Activated effector memory CD4-positive, alpha-beta T cell treated with Interleukin-2 at 50 U/mL for 16 hours (primary cell): ENCODE data around the gene NINJ1.
A peak's percentile ranks its signal among the peaks of the same experiment; 100 is the strongest.
"Not testable (repeated sequence)": the region's sequence is repeated elsewhere in the genome, so short reads cannot be mapped to it uniquely, and the experiment has no call there.

Source experiments
- DNase-seq: peaks from one replicate; pipeline ENCODE4 v3.0.0-alpha.2; 2020

Gene NINJ1

DNA sequence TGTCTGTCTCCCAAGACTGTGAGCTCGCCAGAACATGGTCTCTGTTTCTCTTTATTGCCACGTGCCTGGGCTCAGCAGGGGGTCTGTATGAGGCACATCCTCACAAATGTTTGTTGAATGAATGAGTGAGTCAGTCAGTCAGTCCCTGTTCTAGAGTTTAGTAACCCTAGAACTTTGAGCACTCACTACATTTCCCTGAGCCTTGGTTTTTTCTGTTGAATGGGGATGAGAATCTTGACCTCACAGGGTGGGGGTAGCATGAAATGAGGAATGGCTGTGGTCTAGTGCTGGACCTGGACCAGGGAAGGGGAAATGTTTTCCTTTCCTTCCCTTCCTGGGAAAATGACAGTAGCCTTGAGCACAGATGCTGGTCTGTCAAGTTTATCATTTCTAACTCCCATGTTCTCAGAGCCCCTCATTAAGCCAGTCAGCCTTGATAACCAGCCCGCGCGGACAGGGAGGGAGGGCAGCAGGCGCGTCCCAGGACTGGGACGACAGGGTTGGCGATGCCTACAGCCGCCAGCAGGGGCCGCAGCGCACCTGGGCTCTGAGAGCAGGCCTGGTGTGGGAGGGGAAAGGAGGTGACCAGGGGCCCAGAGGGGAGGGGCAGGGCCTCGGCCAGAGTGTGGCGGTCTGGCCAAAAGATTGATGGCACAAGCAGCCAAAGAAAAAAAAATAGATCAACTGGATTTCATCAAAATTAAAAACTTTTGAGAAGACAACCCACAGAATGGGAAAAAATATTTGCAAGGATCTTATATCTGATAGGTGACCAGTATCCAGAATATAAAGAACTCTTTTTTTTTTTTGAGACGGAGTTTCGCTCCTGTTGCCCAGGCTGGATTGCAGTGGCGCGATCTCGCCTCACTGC lies 25.8 kb upstream of the NINJ1 start:
- peak; percentile 45 for DNase-seq

- DNase-seq = peak; percentile 9
These were observed 22.5 kb upstream of the NINJ1 start for GRCh38 chr9:93156475-93157008.

GRCh38 chr9:93155716-93156474 lies 21.8 kb upstream of the NINJ1 start:
- no peak for DNase-seq

GRCh38 chr9:93154293-93154903 lies 20.3 kb upstream of the NINJ1 start:
- no peak for DNase-seq

DNA sequence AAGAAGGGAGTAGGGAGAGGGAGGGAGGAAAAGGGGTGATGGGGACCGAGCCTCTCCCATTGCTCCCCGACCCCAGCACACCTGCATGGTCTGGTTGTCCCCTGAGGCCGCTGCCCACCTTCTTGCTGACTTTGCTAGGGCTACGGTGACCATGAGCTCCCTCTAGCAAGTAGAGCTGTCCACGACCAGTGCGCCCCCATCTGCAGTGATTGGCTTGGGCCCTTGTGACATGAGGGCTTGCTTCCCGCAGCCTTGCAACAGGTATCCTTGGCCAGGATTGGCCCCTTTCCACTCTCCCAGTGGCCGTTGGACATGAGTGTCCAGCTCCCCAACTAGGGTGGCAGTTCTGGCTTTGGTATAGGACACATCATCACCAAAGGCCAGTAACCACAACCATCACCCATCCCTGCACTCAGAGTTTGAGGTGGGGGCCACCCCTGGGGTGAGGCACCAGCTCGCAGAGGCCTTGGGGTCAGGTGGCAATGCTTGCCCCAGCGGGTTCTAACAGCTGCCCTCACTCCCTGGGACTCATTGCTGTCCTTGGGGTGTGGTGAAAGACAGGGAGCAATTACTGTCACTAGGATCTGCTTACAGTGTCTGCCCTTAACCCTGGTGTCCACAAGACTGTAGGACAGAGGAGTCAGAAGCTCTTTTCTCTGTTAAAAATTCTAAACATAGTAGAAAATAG lies 17.2 kb upstream of the NINJ1 start:
- no peak for DNase-seq

DNA sequence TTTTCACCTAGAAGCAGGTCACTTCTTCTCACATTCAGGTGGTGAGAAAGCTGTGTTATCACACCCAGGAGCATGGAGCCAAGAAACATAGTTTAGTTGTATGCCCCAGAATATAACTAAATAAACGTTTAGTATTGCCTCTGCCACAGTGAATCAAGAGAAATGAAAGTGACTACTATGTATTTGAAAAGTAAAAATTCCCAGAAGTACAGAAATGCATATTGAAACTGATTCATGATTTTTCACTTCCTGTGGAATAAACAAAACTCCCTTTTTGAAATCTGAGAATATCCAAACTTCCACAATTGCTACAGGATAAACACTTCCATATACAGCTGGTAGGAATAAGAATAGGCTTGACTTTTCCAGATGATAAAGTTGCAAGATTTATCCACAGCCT lies 15.3 kb upstream of the NINJ1 start:
- no peak for DNase-seq

GRCh38 chr9:93148721-93149120 lies 14.7 kb upstream of the NINJ1 start:
- DNase-seq = no peak

DNA sequence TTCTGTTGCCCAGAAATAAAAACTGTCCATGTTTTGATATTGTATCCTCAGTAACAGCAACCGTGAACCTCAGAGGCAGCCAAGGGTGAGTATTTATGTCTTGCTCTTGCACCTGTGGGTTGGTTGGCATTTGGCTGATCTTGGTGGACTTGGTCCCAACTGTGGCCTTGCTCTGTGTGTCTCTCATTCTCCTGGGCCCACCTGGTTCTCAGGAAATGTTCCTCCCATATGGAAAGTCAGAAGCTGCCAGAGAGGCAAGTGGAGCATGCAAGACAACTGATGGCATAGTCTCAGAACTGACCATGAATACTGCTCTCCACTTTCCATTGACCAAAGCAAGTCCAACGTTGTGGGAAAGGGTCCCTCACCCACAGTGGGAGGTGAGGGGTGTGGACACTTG lies 13.6 kb upstream of the NINJ1 start:
- DNase-seq = no peak

- DNase-seq = not testable (repeated sequence)
These were observed 12.6 kb upstream of the NINJ1 start for GRCh38 chr9:93146696-93147095.

DNA sequence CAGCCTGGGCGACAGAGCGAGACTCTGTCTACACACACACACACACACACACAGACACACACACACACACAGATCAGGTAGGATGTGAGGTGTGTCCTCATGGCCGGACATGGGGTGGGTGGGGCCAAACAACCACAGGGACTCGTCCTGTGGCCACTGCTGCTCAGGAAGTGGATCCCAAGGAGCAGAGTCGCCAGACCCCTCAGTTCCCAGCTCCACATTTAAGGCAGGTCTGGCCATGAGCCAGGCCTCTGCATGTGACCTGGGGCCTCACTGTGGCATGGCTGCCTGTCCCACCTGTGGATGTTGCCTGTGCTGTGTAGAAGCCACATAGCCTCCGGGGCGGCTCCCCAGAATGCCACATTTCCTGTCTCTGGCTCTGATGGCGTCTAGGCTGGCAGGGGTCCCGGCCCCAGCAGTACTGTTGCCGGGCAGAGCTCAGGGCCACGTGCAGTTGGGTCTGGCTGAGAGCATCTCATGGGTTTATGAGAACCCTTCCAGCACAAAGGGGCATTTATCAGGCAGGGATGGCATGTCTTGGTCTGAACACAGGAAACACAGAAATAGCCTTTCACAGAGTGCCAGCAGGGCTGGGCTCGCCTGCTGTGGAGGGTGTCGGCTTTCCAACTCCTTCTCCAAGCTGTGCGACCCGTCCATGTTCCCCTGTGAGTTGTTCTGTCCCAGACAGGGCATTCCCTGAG lies 9.9 kb upstream of the NINJ1 start:
- peak; percentile 71 for DNase-seq

DNA sequence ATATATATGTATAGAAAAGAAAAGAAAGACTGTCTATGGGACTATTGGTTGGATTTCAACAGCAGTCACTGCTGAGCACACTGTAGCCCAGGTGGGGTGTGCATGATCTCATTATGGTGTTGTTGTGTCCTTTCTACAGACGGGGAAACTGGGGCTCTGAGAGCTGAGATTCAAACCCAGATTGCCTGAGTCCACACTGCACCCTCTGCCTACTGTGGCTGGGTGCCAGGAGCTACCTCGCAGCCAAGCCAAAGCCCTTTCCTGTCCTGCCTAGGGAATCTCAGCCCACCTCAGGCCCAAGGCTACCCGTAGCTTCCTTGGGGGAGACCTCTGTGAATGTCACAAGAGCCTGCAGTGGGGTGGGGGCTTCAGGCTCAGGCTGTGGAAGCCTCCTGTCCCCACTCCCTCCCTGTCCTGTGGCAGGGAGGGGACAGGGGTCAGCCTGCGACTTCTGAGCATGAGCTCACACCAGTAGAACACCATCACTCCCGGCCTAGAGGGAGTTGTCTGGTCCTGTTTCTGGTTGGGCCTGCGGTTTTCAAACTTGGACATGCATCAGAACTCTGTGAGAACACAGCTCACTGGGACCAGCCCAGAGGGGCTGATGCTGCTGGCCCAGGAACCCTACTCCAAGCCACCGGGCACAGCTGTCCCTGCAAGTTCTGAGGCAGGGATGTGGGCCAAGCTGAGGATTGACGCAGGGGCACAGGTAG lies 7.9 kb upstream of the NINJ1 start:
- no peak for DNase-seq

DNA sequence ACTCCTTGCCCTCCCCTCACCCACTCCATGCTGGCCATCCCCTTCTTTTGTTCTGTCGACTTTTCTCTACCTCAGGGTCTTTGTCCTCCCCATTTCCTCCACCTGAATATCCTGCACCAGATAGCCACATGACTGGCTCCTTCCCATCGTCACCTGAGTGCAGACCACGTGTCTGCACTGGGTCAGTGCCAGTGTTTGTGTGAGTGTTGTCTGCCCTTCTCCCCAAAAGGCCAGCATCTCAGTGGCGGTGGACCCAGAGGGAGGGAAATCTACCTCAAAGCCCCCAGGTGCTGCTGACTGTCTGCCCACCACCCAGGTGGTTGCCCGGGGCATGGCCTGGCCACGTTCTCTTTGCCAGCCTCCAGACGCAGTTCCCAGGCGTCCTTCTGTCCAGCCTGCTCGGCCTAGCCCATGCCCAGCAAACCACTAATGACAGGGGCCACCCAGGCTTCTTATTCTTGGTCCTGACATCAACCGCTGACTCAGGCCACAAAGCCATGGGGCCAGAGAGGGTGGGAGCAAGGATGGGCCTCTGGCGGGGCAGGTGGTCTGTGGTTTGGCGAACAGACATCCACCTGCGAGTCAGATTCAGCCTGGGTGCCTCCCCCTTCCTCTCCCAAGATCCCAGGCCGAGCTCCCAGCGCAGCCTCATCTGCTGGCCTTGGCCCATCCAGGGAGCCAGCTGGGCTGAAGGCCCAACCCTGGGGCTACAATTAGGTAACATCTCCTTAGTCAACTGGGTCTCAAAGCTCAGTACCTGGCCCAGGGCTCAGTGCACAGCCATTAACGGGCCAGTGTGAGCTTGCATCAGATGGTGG lies 5.5 kb upstream of the NINJ1 start:
- no peak for DNase-seq

DNA sequence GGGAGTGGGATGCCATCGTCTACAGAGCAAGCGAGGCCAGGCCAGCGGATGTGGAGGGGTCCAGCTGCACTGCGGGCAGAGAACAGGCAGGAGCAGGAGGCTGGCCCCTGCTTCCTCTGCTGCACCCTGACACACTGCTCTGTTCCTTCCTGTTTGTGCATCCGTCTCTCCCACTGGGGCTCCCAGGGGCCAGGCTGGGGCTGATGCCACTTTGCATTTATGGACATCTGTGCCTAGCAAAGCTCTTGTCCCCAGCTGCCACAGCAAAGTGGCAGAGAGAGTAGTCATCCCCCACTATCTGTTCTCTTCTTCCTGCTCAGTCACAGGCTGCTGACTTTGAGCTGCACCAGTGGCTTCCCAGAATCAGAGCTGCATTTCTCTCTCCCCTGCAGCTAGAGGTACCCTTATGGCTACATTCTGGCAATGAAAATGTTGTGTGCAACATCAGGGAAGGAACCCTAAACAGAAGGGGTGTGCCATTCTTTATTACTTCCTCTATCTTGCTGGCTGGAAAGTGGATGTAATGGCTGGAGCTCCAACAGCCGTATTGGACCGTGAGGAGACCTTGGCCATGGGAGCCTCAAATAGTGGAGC lies 4.2 kb upstream of the NINJ1 start:
- DNase-seq = no peak

- no peak for DNase-seq
These were observed 3.3 kb upstream of the NINJ1 start for GRCh38 chr9:93137362-93137761.

DNA sequence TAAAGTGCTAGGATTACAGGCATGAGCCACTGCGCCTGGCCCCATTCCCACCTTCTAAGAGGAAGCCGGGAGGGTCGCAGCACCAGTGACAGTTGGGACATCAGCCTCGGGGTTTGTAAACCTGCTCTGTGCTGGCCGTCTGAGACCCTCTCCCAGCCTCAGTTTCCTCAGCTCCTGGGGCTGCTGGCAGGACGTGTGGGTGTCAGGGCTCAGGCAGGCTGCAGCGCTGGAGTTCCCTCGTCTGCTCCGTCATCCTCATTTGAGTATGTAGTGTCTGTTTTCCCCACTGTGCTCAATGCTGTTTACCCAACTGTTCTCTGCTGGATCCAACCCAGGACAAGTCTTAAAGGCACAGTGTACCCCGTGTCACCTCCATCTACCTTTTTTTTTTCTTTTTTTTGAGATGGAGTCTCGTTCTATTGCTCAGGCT lies 2.0 kb upstream of the NINJ1 start:
- DNase-seq = no peak

GRCh38 chr9:93134740-93135444 lies 841 bp upstream of the NINJ1 start:
- DNase-seq = no peak

DNA sequence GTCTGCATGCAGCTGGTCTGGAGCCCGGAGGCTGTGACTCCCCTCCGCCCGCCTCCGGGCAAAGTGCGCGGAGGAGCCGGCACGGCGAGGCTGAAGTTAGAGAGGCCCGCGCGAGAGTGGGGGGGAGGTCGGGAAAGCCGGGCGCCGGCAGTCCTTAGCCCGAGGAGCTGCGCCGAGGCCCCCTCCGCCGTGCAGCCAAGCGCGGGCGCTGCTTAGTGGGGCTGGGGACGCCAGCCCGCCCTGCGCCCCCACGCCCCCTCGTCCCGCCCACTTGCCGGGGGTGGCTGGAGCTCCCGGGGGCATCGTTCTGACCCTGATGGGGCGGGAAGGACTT lies 403 bp downstream of the NINJ1 start:
- peak; percentile 18 for DNase-seq

GRCh38 chr9:93132946-93133680 lies 938 bp downstream of the NINJ1 start:
- no peak for DNase-seq
